Mammary epithelial cell (primary cell): ENCODE data around the gene SPDYE17.
"Not testable (repeated sequence)": the region's sequence is repeated elsewhere in the genome, so short reads cannot be mapped to it uniquely, and the experiment has no call there.

Experiments used
- EZH2 ChIP-seq: IDR thresholded peaks from 2 replicates; pipeline ENCODE4 v1.6.1; 2012; ENCODE audit warnings: low read length, inconsistent platforms, borderline replicate concordance
- TF ChIP-seq, protein P1 (sequence below), 2 donors: IDR thresholded peaks in 1 of 2; conservative IDR thresholded peaks in 1 of 2; 2 replicates each; pipeline ENCODE4 v1.5.1; 2011 to 2012; ENCODE audit warnings: inconsistent platforms in 2 of 2, low read length in 2 of 2, mild to moderate bottlenecking in 2 of 2, control low read depth in 1 of 2, low read depth in 1 of 2; ENCODE audit not compliant: insufficient read depth in 1 of 2; ENCODE audit errors: extremely low read depth in 1 of 2

DNA sequence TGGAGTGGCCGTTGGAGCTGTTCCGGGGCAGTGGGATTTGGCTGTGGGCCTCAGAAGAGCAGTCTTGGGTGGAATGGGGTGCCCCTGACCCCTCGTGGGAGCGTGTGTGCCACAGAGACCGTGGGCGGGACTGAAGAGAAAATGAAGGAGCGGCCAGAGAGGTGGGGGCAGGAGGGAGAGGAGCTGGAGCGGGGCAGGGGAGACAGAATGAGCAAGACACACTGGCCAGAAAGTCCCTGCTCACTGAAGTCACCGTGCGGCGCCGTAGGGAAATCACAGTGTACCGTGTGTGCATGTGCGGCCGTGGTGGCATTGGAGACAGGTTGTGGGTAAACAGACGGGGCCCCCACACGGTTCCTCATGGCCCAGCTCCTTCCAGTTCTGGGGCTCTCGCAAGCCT lies 40.0 kb downstream of the SPDYE17 start:
- TF ChIP-seq, protein P1, sequence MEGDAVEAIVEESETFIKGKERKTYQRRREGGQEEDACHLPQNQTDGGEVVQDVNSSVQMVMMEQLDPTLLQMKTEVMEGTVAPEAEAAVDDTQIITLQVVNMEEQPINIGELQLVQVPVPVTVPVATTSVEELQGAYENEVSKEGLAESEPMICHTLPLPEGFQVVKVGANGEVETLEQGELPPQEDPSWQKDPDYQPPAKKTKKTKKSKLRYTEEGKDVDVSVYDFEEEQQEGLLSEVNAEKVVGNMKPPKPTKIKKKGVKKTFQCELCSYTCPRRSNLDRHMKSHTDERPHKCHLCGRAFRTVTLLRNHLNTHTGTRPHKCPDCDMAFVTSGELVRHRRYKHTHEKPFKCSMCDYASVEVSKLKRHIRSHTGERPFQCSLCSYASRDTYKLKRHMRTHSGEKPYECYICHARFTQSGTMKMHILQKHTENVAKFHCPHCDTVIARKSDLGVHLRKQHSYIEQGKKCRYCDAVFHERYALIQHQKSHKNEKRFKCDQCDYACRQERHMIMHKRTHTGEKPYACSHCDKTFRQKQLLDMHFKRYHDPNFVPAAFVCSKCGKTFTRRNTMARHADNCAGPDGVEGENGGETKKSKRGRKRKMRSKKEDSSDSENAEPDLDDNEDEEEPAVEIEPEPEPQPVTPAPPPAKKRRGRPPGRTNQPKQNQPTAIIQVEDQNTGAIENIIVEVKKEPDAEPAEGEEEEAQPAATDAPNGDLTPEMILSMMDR (conservative IDR thresholded peaks at IDR 0.05 in 1 of 2, IDR thresholded peaks at IDR 0.05 in 1 of 2; ENCODE audit: extremely low read depth in 1 of 2, insufficient read depth in 1 of 2, low read depth in 1 of 2, low read length in 2 of 2): not testable (repeated sequence)
- TF ChIP-seq EZH2: not testable (repeated sequence)
